NCI-H345 (cell line): ENCODE data around the gene NEDD4L.
"Not testable (repeated sequence)": the region's sequence is repeated elsewhere in the genome, so short reads cannot be mapped to it uniquely, and the experiment has no call there.

Source experiments
- DNase-seq: peaks from one replicate; lab custom pipeline; 2025; lab: John Stamatoyannopoulos, UW

NEDD4L gene

DNA sequence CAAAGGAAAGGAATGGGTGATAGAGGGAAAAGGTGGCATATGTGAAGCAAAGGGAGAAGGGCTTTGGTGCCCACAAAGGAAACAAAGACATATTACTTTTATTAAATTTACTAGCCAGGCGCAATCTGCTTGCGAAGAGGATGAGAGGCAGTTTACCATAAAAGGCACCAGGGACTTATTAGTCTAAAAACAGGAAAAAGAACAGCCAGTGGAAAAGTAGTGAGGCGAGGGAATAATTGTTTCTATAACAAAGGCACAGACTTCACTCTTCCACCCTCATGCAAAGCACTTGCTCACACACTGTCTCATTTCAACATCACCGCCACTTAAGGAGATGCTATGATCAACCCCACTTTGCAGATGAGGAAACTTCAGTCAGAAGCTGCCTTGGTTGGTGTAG, 374.3 kb downstream of the NEDD4L start:
- no peak for DNase-seq

DNA sequence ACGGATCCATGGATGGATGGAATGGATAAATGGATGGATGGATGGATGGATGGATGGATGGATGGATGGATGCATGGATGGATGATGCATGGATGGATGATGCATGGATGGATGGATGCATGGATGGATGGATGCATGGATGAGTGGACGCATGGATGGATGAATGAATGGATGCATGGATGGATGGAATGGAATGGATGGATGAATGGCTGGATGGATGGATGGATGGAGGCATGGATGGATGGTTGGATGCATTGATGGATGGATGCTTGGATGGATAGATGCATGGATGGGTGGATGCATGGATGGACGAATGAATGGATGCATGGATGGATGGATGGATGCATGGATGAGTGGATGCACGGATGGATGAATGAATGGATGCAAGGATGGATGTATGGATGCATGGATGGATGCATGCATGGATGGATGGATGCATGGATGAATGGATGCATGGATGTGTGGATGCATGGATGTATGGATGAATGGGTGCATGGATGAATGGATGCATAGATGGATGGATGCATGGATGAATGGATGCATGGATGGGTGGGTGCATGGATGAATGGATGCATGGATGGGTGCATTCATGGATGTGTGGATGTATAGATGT, 375.7 kb downstream of the NEDD4L start:
- DNase-seq = no peak

DNA sequence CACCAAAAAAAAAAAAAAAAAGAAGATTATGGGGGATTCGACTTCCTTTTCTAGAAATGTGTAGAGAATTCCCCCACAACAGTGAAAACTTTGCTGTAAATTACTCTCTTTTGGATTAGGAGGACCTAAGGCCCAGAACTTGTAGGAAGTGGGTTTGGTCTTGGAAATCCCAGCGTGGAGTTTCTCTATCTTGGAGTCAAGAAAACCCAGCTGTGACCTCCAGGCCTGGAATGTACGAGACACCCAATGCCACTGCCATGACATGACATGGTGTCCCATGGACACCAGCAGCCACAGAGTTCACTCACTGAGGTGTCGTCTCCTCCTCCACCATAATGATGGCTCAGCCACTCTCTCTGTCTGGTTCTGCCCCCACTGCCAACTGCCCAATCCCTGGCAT, 382.6 kb downstream of the NEDD4L start:
- no peak for DNase-seq

DNA sequence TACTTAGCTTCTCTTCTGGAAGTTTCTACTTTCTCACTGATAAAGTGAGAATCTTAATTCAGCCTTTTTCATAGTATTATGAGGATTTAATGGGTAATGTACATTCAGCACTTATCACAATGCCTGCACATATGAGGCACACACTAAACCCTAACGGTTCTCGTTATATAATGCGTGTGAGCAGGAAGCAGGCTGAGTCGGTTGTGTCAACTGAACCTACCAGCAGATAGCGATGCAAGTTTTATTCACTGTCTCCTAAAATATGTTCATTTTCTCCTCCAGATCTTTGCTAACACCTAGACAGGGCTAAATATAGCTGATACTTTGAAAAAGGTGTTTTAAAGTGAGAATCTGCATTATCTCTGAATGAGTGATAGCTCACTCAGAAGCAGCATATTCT, 383.3 kb downstream of the NEDD4L start:
- DNase-seq = no peak

DNA sequence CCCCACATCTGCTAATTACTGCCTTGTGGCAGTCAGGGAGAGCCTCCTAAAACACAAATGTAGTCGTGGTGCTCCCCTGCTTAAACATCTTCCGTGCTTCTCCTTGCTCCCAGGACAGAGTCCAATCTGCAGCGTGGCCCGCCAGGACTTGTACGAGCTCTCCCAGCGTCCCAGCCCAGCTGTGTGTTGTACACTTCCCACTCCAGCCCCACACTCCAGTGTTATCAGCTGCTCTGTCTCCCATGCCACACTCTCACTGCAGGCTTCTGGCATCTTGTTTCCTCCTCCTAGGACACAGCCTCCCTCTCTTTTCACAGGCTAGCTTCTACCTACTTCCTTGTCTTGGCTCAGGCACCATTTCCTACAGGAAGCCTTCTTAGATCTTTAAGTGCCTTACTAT, 385.4 kb downstream of the NEDD4L start:
- DNase-seq = no peak

DNA sequence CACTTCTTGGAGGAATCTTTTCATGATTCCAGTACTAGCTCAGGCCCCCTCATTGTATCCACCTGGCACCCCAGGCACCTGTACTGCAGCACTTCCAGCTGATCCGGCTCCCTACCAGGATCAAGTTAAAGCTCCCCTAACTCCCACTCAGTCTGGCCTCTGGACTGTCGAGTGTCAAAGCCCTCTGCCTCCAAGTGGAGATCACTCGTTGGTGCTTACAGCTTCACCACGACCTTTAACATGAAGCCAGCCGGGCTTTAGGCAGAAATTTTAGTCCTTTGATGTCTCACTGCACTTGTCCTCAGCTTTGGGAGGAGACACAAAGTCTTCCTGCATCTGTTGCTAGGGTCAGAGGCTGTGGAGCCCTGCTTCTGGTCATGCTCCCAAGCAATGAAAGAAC, 387.2 kb downstream of the NEDD4L start:
- DNase-seq = no peak

DNA sequence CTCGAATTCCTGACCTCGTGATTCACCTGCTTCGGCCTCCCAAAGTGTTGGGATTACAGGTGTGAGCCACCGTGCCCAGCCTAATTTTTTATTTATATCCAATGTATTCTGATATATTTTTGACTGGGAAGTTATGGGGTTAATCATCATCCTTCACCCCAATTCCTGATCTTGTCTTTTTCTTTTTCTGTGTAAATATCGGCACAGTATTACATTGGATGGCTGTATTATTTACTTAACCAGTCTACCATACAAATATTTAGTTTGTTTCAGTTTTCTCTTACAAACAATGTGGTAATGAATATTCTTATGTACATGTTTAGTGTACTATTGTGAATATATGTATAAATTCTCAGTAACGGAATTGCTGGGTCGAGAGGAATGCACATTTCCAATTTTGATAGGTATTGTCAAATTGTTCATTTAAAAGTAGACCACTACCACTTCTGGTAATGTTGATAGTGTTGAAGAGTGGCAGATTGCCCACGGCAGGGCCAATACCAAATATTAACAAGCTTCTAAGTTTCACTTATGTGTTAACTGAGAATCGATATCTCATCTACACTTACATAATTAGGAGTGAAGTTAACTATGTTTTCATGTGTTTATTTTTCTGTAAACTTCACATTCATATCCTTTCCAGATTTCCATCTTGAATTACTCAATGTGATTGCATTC, 388.2 kb downstream of the NEDD4L start:
- DNase-seq = no peak

DNA sequence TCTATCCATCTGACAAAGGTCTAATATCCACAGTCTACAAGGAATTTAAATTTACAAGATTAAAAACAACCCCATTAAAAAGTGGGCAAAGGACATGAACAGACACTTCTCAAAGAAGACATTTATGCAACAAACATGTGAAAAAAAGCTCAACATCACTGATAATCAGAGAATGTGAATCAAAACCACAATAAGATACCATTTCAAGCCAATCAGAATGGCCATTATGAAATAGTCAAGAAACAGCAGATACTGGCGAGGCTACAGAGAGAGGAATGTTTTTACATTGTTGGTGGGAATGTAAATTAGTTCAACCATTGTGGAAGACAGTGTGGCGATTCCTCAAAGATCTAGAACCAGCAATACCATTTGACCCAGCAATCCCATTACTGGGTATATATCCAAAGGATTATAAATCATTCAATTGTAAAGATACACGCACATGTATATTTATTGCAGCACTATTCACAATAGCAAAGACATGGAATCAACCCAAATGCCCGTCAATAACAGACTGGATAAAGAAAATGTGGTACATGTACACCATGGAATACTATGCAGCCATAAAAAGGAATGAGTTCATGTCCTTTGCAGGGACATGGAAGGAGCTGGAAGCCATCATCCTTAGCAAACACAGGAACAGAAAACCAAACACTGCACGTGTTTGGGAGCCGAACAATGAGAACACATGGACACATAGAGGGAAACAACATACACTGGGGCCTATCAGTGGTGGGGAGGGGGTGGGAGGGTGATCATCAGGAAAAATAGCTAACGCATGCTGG, 391.4 kb downstream of the NEDD4L start:
- DNase-seq = not testable (repeated sequence)

DNA sequence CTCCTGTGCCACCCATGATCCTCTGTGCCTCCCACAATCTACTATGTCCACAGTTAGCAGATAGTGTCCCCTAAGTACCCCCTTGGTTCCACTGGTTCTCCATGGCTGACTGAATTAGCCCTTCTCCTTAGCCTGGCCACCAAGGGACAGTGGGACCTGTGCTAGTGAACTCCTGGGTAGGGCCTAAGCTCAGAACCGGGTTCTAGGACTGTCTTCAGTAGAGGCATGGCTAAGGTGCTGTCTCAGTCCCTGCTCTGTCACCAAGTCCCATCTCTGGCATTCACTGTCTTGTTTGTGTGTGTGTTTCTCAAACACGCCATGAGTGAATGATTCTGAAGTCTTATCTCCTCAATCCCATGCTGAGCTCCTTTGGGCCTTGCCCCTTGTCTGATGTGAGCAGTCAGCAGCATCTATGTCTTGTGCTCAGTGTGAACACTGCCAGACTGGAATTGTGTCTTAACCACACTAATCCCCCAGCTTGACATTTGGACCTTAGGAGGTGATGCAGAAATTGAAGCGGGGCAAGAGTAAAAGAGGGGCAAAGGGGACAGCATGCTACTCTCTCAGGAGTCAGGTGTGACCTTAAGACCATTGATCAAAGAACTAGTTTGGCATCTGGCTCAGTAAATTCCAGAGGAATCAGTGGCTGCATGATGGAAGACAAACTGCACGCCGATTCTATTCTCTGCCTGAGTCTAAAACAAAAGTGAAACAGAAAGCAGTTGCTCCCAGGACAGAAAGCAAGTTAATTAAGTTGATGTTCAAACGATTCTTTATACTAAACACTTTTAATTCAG, 394.3 kb downstream of the NEDD4L start:
- no peak for DNase-seq

DNA sequence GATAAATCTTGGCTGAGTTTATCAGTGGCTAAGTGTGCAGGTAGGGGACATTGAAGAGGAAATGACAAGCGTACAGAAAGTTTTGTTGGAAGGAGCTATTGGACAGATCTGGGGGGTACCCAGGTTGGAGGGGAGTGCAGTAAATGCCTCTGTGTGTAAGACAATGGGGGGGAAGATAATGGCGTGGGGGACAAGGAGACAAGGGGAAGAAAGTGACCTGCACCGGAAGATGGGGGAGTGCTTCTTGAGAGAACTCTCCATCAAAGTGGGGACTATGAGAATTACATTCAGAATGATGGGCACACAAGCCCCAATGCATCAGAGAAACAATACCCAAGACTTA, 394.9 kb downstream of the NEDD4L start:
- DNase-seq = no peak

DNA sequence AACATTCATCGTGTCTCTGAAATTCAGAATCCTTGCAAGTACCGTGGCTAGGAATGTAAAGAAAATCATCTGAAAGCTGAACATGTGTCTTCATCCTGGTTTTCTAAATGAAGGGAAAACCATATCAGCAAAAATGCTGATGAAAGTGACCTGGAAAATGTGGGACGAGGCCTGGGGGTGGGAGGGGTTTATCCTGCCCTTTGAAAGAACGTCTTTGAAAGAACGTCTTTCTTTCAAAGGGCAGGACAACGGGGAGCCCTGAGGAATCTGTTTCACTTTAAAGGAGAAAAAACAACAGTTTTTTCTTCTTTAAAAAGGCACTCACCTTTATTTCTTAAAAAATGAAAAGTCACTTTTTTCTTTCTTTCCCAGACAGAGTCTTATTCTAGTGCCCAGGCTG, 399.6 kb downstream of the NEDD4L start:
- no peak for DNase-seq

DNA sequence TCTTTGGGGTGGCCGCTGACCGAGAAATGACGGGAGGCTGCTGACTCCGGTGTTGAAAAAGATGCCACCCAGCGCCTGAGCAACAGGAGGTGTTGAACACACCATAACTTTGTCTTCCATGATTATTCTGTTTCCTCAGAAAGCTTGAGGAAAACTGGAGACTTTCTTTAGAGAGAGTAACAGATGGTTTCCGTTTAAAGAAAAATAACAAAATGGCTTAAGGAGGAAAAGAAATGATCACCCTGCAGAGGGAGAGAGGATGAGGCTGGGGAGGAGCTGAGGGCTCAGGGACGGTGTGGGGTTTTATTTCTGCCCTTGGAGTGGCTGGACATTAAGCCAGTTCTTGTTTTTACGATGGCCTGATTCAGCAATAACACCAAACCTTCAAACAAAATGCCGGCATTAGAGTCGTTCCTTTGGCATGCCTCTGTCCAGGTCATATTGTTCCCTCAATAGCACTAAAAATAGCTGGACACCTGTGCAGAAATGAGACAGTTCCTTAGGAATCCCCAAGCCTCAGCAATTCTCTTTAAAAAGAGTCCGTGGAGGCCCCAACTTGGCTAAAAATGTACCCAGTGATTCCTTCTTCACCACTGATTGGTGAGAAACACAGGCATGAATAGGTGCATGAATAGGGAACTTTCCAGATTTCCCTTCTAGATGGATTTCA, 402.5 kb downstream of the NEDD4L start:
- DNase-seq = no peak

DNA sequence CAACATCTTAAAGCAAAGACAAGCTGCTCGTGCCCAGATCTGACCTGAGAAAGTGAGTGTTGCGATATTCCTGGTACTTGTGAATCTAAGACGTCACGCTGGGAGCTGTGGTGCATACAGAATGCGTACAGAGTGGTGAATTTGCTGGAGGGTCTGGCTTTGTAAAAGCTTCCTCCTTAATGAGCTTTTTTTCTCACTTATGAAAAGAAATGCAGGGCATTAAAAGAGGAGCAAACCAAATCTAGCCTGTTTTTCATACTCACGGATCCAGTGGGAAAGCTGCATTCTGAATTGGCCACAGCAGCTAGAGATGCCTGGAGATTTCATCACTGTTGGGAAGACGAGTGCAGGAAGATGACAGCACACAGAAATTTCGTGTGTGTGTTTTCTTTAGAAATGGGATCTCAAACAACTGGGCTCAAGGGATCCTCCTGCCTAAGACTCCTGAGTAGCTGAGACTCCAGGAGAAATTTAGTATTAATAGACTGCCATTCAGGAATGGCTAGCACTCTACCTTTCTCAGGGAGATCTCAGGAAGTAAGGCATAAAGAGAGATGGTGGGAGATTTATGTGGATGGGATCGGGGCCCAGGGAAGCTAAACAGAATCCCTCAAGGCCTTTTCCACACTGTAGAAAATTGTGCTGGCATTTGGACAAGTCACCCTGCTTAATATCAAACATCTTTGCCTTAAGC, 403.5 kb downstream of the NEDD4L start:
- DNase-seq = no peak

DNA sequence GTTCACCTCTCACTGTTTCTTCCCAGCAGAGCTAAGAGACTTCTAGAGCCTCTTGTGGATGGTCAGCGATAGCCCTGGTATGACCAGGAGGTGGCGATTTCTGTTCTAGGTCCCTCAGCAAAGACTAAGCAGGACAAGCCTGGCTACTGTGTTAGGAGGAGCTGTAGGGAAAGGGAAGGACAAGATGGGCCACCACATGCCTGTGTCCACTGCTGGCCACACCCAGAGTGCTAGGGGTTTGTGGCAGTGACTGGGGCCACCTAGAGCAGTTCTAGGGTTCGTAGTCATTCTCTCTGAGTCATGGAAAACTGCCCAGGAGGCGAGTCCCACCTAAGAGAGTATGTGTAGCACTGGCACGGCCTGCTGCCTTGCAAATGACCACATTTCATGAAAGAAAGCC, 405.4 kb downstream of the NEDD4L start:
- DNase-seq = no peak
